Brain microvascular endothelial cell (primary cell): ENCODE measurements around the gene IFI6.

Experiments used
- DNase-seq: peaks from one replicate; pipeline ENCODE4 v3.0.0-alpha.2; 2020
- H3K27ac ChIP-seq: fragments of 250-450 bp; sonication (Bioruptor Pico); 2 replicates; pipeline ENCODE4 v1.5.1; 2020; ENCODE audit warnings: mild to moderate bottlenecking, moderate library complexity
- H3K27me3 ChIP-seq: fragments of 250-450 bp; sonication (Bioruptor Pico); replicated peaks from 2 replicates; pipeline ENCODE4 v1.5.1; 2020; ENCODE audit warnings: mild to moderate bottlenecking
- H3K36me3 ChIP-seq: fragments of 250-450 bp; sonication (Bioruptor Pico); replicated peaks from 2 replicates; pipeline ENCODE4 v1.5.1; 2020; ENCODE audit warnings: mild to moderate bottlenecking
- H3K4me3 ChIP-seq: 2 replicates; pipeline ENCODE4 v1.5.1; 2011; ENCODE audit warnings: low read depth, mild to moderate bottlenecking, control low read depth, low read length, moderate library complexity
- CTCF ChIP-seq: IDR thresholded peaks from 2 replicates; pipeline ENCODE4 v1.5.1; 2011; ENCODE audit warnings: low read depth, mild to moderate bottlenecking, moderate library complexity, low read length, control low read depth, inconsistent platforms; ENCODE audit errors: missing control alignments
- in situ Hi-C: cut with HindIII; loops from 2 replicates; pipeline ENCODE4 v1.10.0; 2017; ENCODE audit warnings: low sequenced_read_pairs, low pct_ligation_motif_present

IFI6 gene

GRCh38 chr1:27678747-27679146 lies 6.8 kb upstream of the IFI6 start:
- Histone ChIP-seq H3K27me3 (no peaks in the 10 kb centered on the region), H3K4me3 (no peak overlapping the region), H3K36me3 (no peaks in the 10 kb centered on the region), H3K27ac (no peak overlapping the region)
- in situ Hi-C loops, result no loop called here
- no peak for TF ChIP-seq CTCF
- no peak for DNase-seq

GRCh38 chr1:27676410-27676809 lies 4.4 kb upstream of the IFI6 start:
- Histone ChIP-seq H3K27me3 (no peaks in the 10 kb centered on the region), H3K27ac (no peak overlapping the region), H3K4me3 (no peak overlapping the region), H3K36me3 (no peaks in the 10 kb centered on the region)
- in situ Hi-C loops, result no loop called here
- DNase-seq, result no peak
- TF ChIP-seq CTCF, result no peak

- peak overlapping the region; percentile 50 for H3K27ac ChIP-seq
- in situ Hi-C loops, result no loop called here
- TF ChIP-seq CTCF, result peak; percentile 7
- no peaks in the 10 kb centered on the region for H3K27me3 ChIP-seq
- DNase-seq, result peak; percentile 22
- H3K4me3 ChIP-seq, result peak overlapping the region; percentile 61
- no peaks in the 10 kb centered on the region for H3K36me3 ChIP-seq
These were observed 739 bp upstream of the IFI6 start for GRCh38 chr1:27672750-27673112.

GRCh38 chr1:27669876-27670275 lies 2.1 kb downstream of the IFI6 start:
- no peak overlapping the region for H3K27ac ChIP-seq
- DNase-seq, result no peak
- H3K36me3 ChIP-seq, result no peaks in the 10 kb centered on the region
- TF ChIP-seq CTCF, result no peak
- in situ Hi-C loops, result no loop called here
- no peak overlapping the region for H3K4me3 ChIP-seq
- H3K27me3 ChIP-seq, result no peaks in the 10 kb centered on the region

GRCh38 chr1:27668808-27669723 lies 2.9 kb downstream of the IFI6 start:
- Histone ChIP-seq H3K36me3 (no peaks in the 10 kb centered on the region), H3K27me3 (no peaks in the 10 kb centered on the region), H3K27ac (no peak overlapping the region), H3K4me3 (peak overlapping the region; percentile 50)
- TF ChIP-seq CTCF, result peak; percentile 98
- in situ Hi-C loops, result no loop called here
- DNase-seq, result peak; percentile 61
